ENCODE results near the gene GADD45G.

GADD45G gene

GRCh38 chr9:89592963-89593726, 11.7 kb upstream of the GADD45G start:
- peak; percentile 59 for DNase-seq

GRCh38 chr9:89593727-89594427, 10.9 kb upstream of the GADD45G start:
- DNase-seq = peak; percentile 21

- DNase-seq = no peak
These were observed 9.8 kb upstream of the GADD45G start for GRCh38 chr9:89594811-89595550.

- no peak for DNase-seq
These were observed 9.2 kb upstream of the GADD45G start for GRCh38 chr9:89595646-89596045.

- no peak for DNase-seq
These were observed 7.8 kb upstream of the GADD45G start for GRCh38 chr9:89596937-89597555.

GRCh38 chr9:89597711-89598362, 7.0 kb upstream of the GADD45G start:
- peak; percentile 58 for DNase-seq

GRCh38 chr9:89598363-89598713, 6.5 kb upstream of the GADD45G start:
- DNase-seq = no peak

GRCh38 chr9:89598926-89599325, 5.9 kb upstream of the GADD45G start:
- no peak for DNase-seq

- no peak for DNase-seq
These were observed 4.0 kb upstream of the GADD45G start for GRCh38 chr9:89600831-89601230.

GRCh38 chr9:89601306-89601705, 3.5 kb upstream of the GADD45G start:
- DNase-seq = no peak

GRCh38 chr9:89601856-89602562, 2.8 kb upstream of the GADD45G start:
- DNase-seq = no peak

- DNase-seq = peak; percentile 60
These were observed 1.6 kb upstream of the GADD45G start for GRCh38 chr9:89602978-89603766.

- peak; percentile 10 for DNase-seq
These were observed 796 bp upstream of the GADD45G start for GRCh38 chr9:89603767-89604665.

- peak; percentile 18 for DNase-seq
These were observed 745 bp downstream of the GADD45G start for GRCh38 chr9:89605465-89606048.

GRCh38 chr9:89606049-89606623, 1.3 kb downstream of the GADD45G start:
- DNase-seq = peak; percentile 78

- DNase-seq = peak; percentile 21
These were observed 2.0 kb downstream of the GADD45G start for GRCh38 chr9:89606624-89607311.

GRCh38 chr9:89608641-89609335, 4.0 kb downstream of the GADD45G start:
- DNase-seq = no peak

GRCh38 chr9:89609426-89610006, 4.7 kb downstream of the GADD45G start:
- DNase-seq = no peak
